Erythroblast (primary cell): ENCODE data around the gene CLSTN2.

Source experiments
- GATA1 ChIP-seq: IDR thresholded peaks from 2 replicates; pipeline ENCODE4 v1.6.1; 2011; ENCODE audit warnings: low read depth, mild to moderate bottlenecking, control low read depth, low read length, moderate library complexity
- POLR2A ChIP-seq: IDR thresholded peaks from 2 replicates; pipeline ENCODE4 v1.6.1; 2011; ENCODE audit warnings: mild to moderate bottlenecking, low read length

GRCh38 chr3:139916271-139916670, 18.7 kb upstream of the CLSTN2 start:
- TF ChIP-seq POLR2A (no peak), GATA1 (no peak)
